ENCODE measurements around the gene TEX28. TPM values are rescaled to one million over a fixed set of nuclear protein-coding genes. Genes with fewer than 3 reads are reported as not detected.
"Not testable (repeated sequence)": the region's sequence is repeated elsewhere in the genome, so short reads cannot be mapped to it uniquely, and the experiment has no call there.

TEX28 gene
- not detected for total RNA-seq

- Mint-ChIP-seq H3K27me3 (ENCODE audit: low read depth) (no peaks in the 10 kb centered on the region), H3K4me3 (no peak within 1 kb of the TSS), H3K9me3 (no peaks in the 10 kb centered on the region), H3K36me3 (ENCODE audit: insufficient read depth) (no peaks in the 10 kb centered on the region), H3K4me1 (ENCODE audit: low read depth) (no peaks in the 10 kb centered on the region)
- no peak for ATAC-seq
- no peak for DNase-seq
Measured at GRCh38 chrX:154294791-154295574, at the start of gene TEX28. Gene TEX28, minus strand, starts transcription at chrX:154295124. Its CDS starts 3,007 bp downstream, at chrX:154292117.

GRCh38 chrX:154343620-154344019 lies 48.7 kb upstream of the TEX28 start:
- H3K4me1 Mint-ChIP-seq (ENCODE audit: low read depth), result peaks cover 10% of the 10 kb centered on the region
- not testable (repeated sequence) for DNase-seq; H3K36me3 Mint-ChIP-seq (ENCODE audit: insufficient read depth); H3K4me3 Mint-ChIP-seq; H3K9me3 Mint-ChIP-seq; H3K27me3 Mint-ChIP-seq (ENCODE audit: low read depth)
- ATAC-seq, result peak; percentile 32 to 37

GRCh38 chrX:154343063-154343462 lies 48.1 kb upstream of the TEX28 start:
- H3K36me3 Mint-ChIP-seq (ENCODE audit: insufficient read depth); H3K9me3 Mint-ChIP-seq; H3K27me3 Mint-ChIP-seq (ENCODE audit: low read depth); H3K4me3 Mint-ChIP-seq; H3K4me1 Mint-ChIP-seq (ENCODE audit: low read depth); DNase-seq: not testable (repeated sequence)
- peak; percentile 36 to 38 for ATAC-seq

GRCh38 chrX:154341399-154342298 lies 46.7 kb upstream of the TEX28 start:
- DNase-seq; H3K36me3 Mint-ChIP-seq (ENCODE audit: insufficient read depth); H3K27me3 Mint-ChIP-seq (ENCODE audit: low read depth); H3K4me3 Mint-ChIP-seq; H3K4me1 Mint-ChIP-seq (ENCODE audit: low read depth); H3K9me3 Mint-ChIP-seq: not testable (repeated sequence)
- peak; percentile 71 to 73 for ATAC-seq

- Mint-ChIP-seq H3K4me1 (ENCODE audit: low read depth) (peaks cover 23% of the 10 kb centered on the region), H3K9me3 (no peaks in the 10 kb centered on the region), H3K27me3 (ENCODE audit: low read depth) (no peaks in the 10 kb centered on the region), H3K36me3 (ENCODE audit: insufficient read depth) (no peaks in the 10 kb centered on the region), H3K4me3 (no peak overlapping the region)
- DNase-seq (no peak), ATAC-seq (peak; percentile 79 to 86)
Measured at GRCh38 chrX:154334496-154334895, 39.6 kb upstream of the TEX28 start.

- Mint-ChIP-seq H3K27me3 (ENCODE audit: low read depth) (no peaks in the 10 kb centered on the region), H3K4me3 (no peak overlapping the region), H3K4me1 (ENCODE audit: low read depth) (peaks cover 26% of the 10 kb centered on the region), H3K9me3 (no peaks in the 10 kb centered on the region), H3K36me3 (ENCODE audit: insufficient read depth) (no peaks in the 10 kb centered on the region)
- no peak for DNase-seq
- peak; percentile 20 for ATAC-seq
Measured at GRCh38 chrX:154333837-154334271, 38.9 kb upstream of the TEX28 start.

GRCh38 chrX:154333116-154333515 lies 38.2 kb upstream of the TEX28 start:
- Mint-ChIP-seq H3K4me1 (ENCODE audit: low read depth) (peaks cover 31% of the 10 kb centered on the region), H3K9me3 (no peaks in the 10 kb centered on the region), H3K27me3 (ENCODE audit: low read depth) (no peaks in the 10 kb centered on the region), H3K4me3 (no peak overlapping the region), H3K36me3 (ENCODE audit: insufficient read depth) (no peaks in the 10 kb centered on the region)
- ATAC-seq (no peak), DNase-seq (no peak)

- DNase-seq, result no peak
- Mint-ChIP-seq H3K36me3 (ENCODE audit: insufficient read depth) (no peaks in the 10 kb centered on the region), H3K4me3 (no peak overlapping the region), H3K27me3 (ENCODE audit: low read depth) (no peaks in the 10 kb centered on the region), H3K9me3 (no peaks in the 10 kb centered on the region), H3K4me1 (ENCODE audit: low read depth) (peaks cover 37% of the 10 kb centered on the region)
- ATAC-seq, result no peak
Measured at GRCh38 chrX:154332561-154332960, 37.6 kb upstream of the TEX28 start.

- no peak for ATAC-seq
- no peaks in the 10 kb centered on the region for H3K27me3 Mint-ChIP-seq (ENCODE audit: low read depth)
- H3K36me3 Mint-ChIP-seq (ENCODE audit: insufficient read depth), result no peaks in the 10 kb centered on the region
- no peak for DNase-seq
- H3K4me3 Mint-ChIP-seq, result no peak overlapping the region
- peaks cover 53% of the 10 kb centered on the region for H3K4me1 Mint-ChIP-seq (ENCODE audit: low read depth)
- no peaks in the 10 kb centered on the region for H3K9me3 Mint-ChIP-seq
Measured at GRCh38 chrX:154329294-154329693, 34.4 kb upstream of the TEX28 start.

GRCh38 chrX:154328646-154329045 lies 33.7 kb upstream of the TEX28 start:
- no peaks in the 10 kb centered on the region for H3K9me3 Mint-ChIP-seq
- DNase-seq (no peak), ATAC-seq (no peak)
- no peaks in the 10 kb centered on the region for H3K36me3 Mint-ChIP-seq (ENCODE audit: insufficient read depth)
- peaks cover 47% of the 10 kb centered on the region for H3K4me1 Mint-ChIP-seq (ENCODE audit: low read depth)
- H3K27me3 Mint-ChIP-seq (ENCODE audit: low read depth), result no peaks in the 10 kb centered on the region
- no peak overlapping the region for H3K4me3 Mint-ChIP-seq

GRCh38 chrX:154327038-154327820 lies 32.3 kb upstream of the TEX28 start:
- Mint-ChIP-seq H3K4me1 (ENCODE audit: low read depth) (peaks cover 41% of the 10 kb centered on the region), H3K9me3 (no peaks in the 10 kb centered on the region), H3K4me3 (peak overlapping the region; percentile 53), H3K27me3 (ENCODE audit: low read depth) (no peaks in the 10 kb centered on the region), H3K36me3 (ENCODE audit: insufficient read depth) (no peaks in the 10 kb centered on the region)
- DNase-seq, result no peak
- peak; percentile 70 for ATAC-seq

GRCh38 chrX:154325541-154325940 lies 30.6 kb upstream of the TEX28 start:
- ATAC-seq, result no peak
- H3K36me3 Mint-ChIP-seq (ENCODE audit: insufficient read depth), result no peaks in the 10 kb centered on the region

GRCh38 chrX:154323537-154323936 lies 28.6 kb upstream of the TEX28 start:
- no peak overlapping the region for H3K4me3 Mint-ChIP-seq
- H3K4me1 Mint-ChIP-seq (ENCODE audit: low read depth), result peaks cover 49% of the 10 kb centered on the region
- no peaks in the 10 kb centered on the region for H3K27me3 Mint-ChIP-seq (ENCODE audit: low read depth)
- DNase-seq (no peak), ATAC-seq (no peak)
- no peaks in the 10 kb centered on the region for H3K9me3 Mint-ChIP-seq
- no peaks in the 10 kb centered on the region for H3K36me3 Mint-ChIP-seq (ENCODE audit: insufficient read depth)

More at GRCh38 chrX:154325541-154325940, 30.6 kb upstream of the TEX28 start:
- Mint-ChIP-seq H3K9me3 (no peaks in the 10 kb centered on the region), H3K27me3 (ENCODE audit: low read depth) (no peaks in the 10 kb centered on the region), H3K4me3 (no peak overlapping the region), H3K4me1 (ENCODE audit: low read depth) (peaks cover 51% of the 10 kb centered on the region)
- DNase-seq, result no peak

- DNase-seq, result no peak
- ATAC-seq, result no peak
- Mint-ChIP-seq H3K27me3 (ENCODE audit: low read depth) (no peaks in the 10 kb centered on the region), H3K4me3 (no peak overlapping the region), H3K36me3 (ENCODE audit: insufficient read depth) (no peaks in the 10 kb centered on the region), H3K4me1 (ENCODE audit: low read depth) (peaks cover 44% of the 10 kb centered on the region), H3K9me3 (no peaks in the 10 kb centered on the region)
Measured at GRCh38 chrX:154322890-154323289, 28.0 kb upstream of the TEX28 start.

Data from activated T-cell treated with anti-CD3 and anti-CD28 coated beads, Interleukin-2, amount 50 U/mL, for 4 hours (primary cell).